Liver (tissue), 9 donors: ENCODE measurements around the gene RTN4RL1. TPM values are rescaled to one million over a fixed set of nuclear protein-coding genes. Genes with fewer than 3 reads are reported as not detected.

Experiments
- DNase-seq: peaks from one replicate; pipeline ENCODE4 v3.0.0-alpha.2; 2017; ENCODE audit warnings: low spot score
- H3K27ac ChIP-seq, 2 donors: one replicate each; pipeline ENCODE4 v1.7.0; 2013; ENCODE audit warnings: inconsistent platforms in 2 of 2, low read length in 2 of 2, control low read depth in 1 of 2, low read depth in 1 of 2, mild to moderate bottlenecking in 1 of 2
- H3K27me3 ChIP-seq, 4 donors: one replicate each; pipeline versions ENCODE4 v1.6.1 to v1.7.0; 2013; ENCODE audit warnings: low read length in 3 of 4, inconsistent platforms in 1 of 4, mild to moderate bottlenecking in 1 of 4, moderate library complexity in 1 of 4; ENCODE audit not compliant: control insufficient read depth in 4 of 4, insufficient read depth in 4 of 4
- H3K36me3 ChIP-seq, 4 donors: one replicate each; pipeline versions ENCODE4 v1.6.1 to v1.7.0; 2013; ENCODE audit warnings: low read length in 3 of 4, mild to moderate bottlenecking in 3 of 4, low read depth in 1 of 4, moderate library complexity in 1 of 4; ENCODE audit not compliant: control insufficient read depth in 4 of 4, insufficient read depth in 3 of 4
- H3K4me1 ChIP-seq, 4 donors: one replicate each; pipeline versions ENCODE4 v1.6.1 to v1.7.0; 2013; ENCODE audit warnings: low read length in 3 of 4, mild to moderate bottlenecking in 3 of 4, moderate library complexity in 1 of 4; ENCODE audit not compliant: control insufficient read depth in 4 of 4, insufficient read depth in 4 of 4
- H3K4me3 ChIP-seq, 3 donors: one replicate each; pipeline versions ENCODE4 v1.6.1 to v1.7.0; 2013; ENCODE audit warnings: low read length in 3 of 3, control low read depth in 1 of 3, low read depth in 1 of 3, mild to moderate bottlenecking in 1 of 3
- H3K9ac ChIP-seq, 2 donors: one replicate each; pipeline ENCODE4 v1.7.0; 2013; ENCODE audit warnings: low read length in 2 of 2, mild to moderate bottlenecking in 2 of 2, moderate library complexity in 2 of 2, control low read depth in 1 of 2, low read depth in 1 of 2
- H3K9me3 ChIP-seq, 4 donors: one replicate each; pipeline versions ENCODE4 v1.6.1 to v1.7.0; 2013; ENCODE audit warnings: low read length in 3 of 4; ENCODE audit not compliant: control insufficient read depth in 4 of 4
- FOXA1 ChIP-seq: IDR thresholded peaks from 2 replicates; pipeline ENCODE4 v1.6.1; 2016; ENCODE audit warnings: antibody characterized with exemption
- FOXA2 ChIP-seq: IDR thresholded peaks from 2 replicates; pipeline ENCODE4 v1.6.1; 2016; ENCODE audit warnings: antibody characterized with exemption
- GABPA ChIP-seq, 2 donors: IDR thresholded peaks in 1 of 2; conservative IDR thresholded peaks in 1 of 2; 2 replicates each; pipeline ENCODE4 v1.6.1; 2016; ENCODE audit warnings: antibody characterized with exemption in 2 of 2, mild to moderate bottlenecking in 1 of 2, moderate library complexity in 1 of 2
- HNF4A ChIP-seq, 2 donors: conservative IDR thresholded peaks; 2 replicates each; pipeline ENCODE4 v1.6.1; 2016; ENCODE audit warnings: antibody characterized with exemption in 2 of 2, mild to moderate bottlenecking in 2 of 2
- JUND ChIP-seq, 2 donors: IDR thresholded peaks; 2 replicates each; pipeline ENCODE4 v1.6.1; 2016; ENCODE audit warnings: antibody characterized with exemption in 2 of 2
- NR2F2 ChIP-seq: IDR thresholded peaks from 2 replicates; pipeline ENCODE4 v1.6.1; 2016; ENCODE audit warnings: antibody characterized with exemption
- RAD21 ChIP-seq, 2 donors: IDR thresholded peaks; 2 replicates each; pipeline ENCODE4 v1.6.1; 2016; ENCODE audit warnings: antibody characterized with exemption in 2 of 2, mild to moderate bottlenecking in 2 of 2
- REST ChIP-seq: IDR thresholded peaks from 2 replicates; pipeline ENCODE4 v1.6.1; 2016; ENCODE audit warnings: antibody characterized with exemption, mild to moderate bottlenecking
- RXRA ChIP-seq, 2 donors: IDR thresholded peaks; 2 replicates each; pipeline ENCODE4 v1.6.1; 2017 to 2018; ENCODE audit warnings: antibody characterized with exemption in 2 of 2, mild to moderate bottlenecking in 1 of 2
- SP1 ChIP-seq: IDR thresholded peaks from 2 replicates; pipeline ENCODE4 v1.6.1; 2018; ENCODE audit warnings: antibody characterized with exemption, mild to moderate bottlenecking
- TAF1 ChIP-seq: conservative IDR thresholded peaks from 2 replicates; pipeline ENCODE4 v1.6.1; 2016; ENCODE audit warnings: antibody characterized with exemption, mild to moderate bottlenecking
- YY1 ChIP-seq: IDR thresholded peaks from 2 replicates; pipeline ENCODE4 v1.6.1; 2016; ENCODE audit warnings: antibody characterized with exemption, mild to moderate bottlenecking
- WGBS: extraction: QIAGEN DNeasy Blood & Tissue Kit; methylation state at CpG from one replicate; pipeline ENCODE4 v1.1.7; 2013; 5-methylcytosine and 5-hydroxymethylcytosine counted together
- polyA plus RNA-seq, 2 donors: library from polyadenylated mRNA; stranded (reverse) in 1 of 2; unstranded in 1 of 2; fragments of 200-250 nt in 1 of 2; fragments of >200 nt in 1 of 2; fragmentation: Nextera tagmentation in 1 of 2; extraction: Ambion mirVana in 1 of 2; gene quantifications; one replicate each; pipeline versions ENCODE4 v1.2.1 to v1.2.3, GENCODE V29; 2013 to 2015
- total RNA-seq, 2 donors: library from RNA; depleted of rRNA; stranded (reverse); fragments of >200 nt; gene quantifications; one replicate each; pipeline ENCODE4 v1.2.3, GENCODE V29; 2014
- TF ChIP-seq, protein P1 (sequence below): IDR thresholded peaks from 2 replicates; pipeline ENCODE4 v1.6.1; 2016; ENCODE audit warnings: antibody characterized with exemption
- TF ChIP-seq, protein P2 (sequence below): fragments of 150-350 bp; IDR thresholded peaks from 2 replicates; pipeline ENCODE4 v1.5.1; 2017; ENCODE audit warnings: improper control_type of control experiment, low read depth, low read length; ENCODE audit not compliant: missing input control
- donor health status: healthy.
- donor health status: healthy.
- donor health status: healthy.
- donor health status: healthy.
- donor health status: healthy.

RTN4RL1 gene
- total and polyA plus RNA-seq, 4 donors: 0.04 to 5.4 (median 1.2) TPM

DNA sequence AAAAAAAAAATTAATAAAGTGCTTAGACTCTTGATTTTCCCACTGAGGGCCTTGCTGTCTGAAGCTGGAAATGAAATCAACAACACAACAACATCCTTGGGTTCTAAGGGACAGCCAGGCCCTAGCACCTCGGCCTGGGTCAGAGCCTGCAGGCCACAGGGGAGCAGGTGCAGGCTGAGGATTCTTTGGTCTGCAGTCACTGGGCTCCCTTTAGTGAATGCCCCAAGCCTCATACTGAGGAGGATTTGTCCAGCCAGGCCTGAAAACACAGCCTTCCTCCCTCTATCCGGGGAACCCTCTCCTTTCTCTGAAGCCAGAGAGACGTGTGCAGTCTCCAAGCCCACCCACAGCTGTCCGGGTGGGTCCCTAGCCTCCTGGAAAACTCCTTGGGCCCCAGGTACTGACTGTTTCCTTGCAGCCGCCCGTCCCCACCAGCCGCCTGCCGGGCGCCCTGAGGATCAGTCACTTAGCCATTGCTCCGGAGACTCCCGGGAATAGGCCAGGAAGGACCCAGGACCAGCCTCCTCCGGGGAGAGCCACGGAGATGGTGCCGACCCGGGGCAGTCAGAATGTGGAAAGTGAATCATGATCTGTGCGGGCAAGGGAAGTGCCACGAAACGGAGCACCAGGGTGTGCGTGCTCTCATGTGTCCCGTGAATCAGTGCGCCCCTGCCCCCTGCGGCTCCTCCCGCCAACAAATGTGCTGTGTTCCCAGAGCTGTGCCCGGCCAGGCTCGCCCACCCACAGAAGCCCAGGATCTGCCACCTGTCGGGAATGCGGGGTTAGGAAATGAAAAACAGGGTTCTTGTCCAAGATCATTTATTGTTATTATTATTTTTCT lies 91.0 kb downstream of the RTN4RL1 start:
- no peak for TF ChIP-seq TAF1
- Histone ChIP-seq H3K9ac (no peak overlapping the region), H3K4me1 (peaks cover 4 to 7% (median 5%) of the 10 kb centered on the region in 4 donors), H3K4me3 (no peak overlapping the region), H3K9me3 (no peaks in the 10 kb centered on the region), H3K27me3 (no peaks in the 10 kb centered on the region), H3K36me3 (no peaks in the 10 kb centered on the region), H3K27ac (no peak overlapping the region)
- no peak for DNase-seq
- 93% methylated on average over 27 of the region's 27 CpGs for WGBS

DNA sequence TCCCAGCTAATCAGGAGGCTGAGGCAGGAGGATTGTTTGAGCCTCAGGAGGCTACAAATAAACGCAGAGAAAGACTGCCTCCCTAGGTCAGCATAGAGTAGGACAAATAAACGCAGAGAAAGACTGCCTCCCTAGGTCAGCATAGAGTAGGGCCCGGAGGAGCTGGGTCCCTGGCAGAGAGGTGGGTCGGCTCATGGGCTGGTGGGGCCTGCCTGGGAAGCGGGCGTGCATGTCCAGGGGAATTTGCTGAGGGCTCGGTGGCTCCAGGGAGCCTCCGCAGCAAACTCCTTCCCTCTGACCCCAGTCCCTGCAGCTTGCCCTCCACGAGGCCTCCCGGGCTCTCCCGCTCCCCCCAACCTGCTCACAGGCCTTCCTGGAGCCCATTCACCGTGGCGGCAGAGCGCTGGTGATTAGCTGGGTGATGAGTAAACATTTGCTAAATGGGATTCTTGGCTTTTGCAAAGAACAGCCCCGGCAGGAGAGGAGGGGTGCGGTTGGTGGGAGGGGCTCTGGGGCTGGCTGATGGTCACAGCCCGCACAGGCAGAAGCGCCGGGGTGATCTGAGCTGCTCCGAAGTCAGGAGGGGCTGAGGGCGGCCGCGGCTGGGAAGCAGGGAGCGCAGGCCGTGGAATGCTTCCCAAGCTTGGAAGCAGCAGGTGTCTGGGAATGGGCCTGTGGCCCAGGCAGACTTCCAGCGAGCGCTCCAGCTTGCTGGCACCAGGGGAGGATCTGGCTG lies 93.1 kb downstream of the RTN4RL1 start:
- Histone ChIP-seq H3K9me3 (no peaks in the 10 kb centered on the region), H3K27me3 (no peaks in the 10 kb centered on the region), H3K4me3 (no peak overlapping the region), H3K27ac (no peak overlapping the region), H3K36me3 (no peaks in the 10 kb centered on the region), H3K4me1 (peaks cover 4 to 7% (median 5%) of the 10 kb centered on the region in 4 donors), H3K9ac (no peak overlapping the region)
- WGBS: 42% methylated on average over 27 of the region's 27 CpGs
- peak; percentile 41 for DNase-seq
- TF ChIP-seq, protein P1, sequence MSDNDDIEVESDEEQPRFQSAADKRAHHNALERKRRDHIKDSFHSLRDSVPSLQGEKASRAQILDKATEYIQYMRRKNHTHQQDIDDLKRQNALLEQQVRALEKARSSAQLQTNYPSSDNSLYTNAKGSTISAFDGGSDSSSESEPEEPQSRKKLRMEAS: no peak
- TF ChIP-seq YY1: no peak
- TF ChIP-seq GABPA (IDR thresholded peaks at IDR 0.05 in 1 of 2, conservative IDR thresholded peaks at IDR 0.05 in 1 of 2): no peak
- no peak for TF ChIP-seq RAD21 (IDR thresholded peaks at IDR 0.05)

DNA sequence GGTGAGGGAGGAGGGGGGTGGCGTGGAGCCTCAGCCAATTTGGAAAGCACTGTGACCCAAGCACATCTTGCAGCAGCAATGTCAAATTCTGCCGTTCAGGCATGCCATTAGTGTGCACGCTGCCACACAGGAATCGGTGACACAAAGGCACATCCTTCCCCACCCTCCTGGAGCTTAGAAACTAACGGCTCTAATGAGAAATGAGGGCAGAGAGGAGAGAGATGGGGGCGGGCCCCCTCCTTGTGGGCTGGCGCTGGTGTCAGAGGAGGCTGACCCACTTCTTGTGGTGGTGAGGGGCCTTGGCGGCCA lies 94.8 kb downstream of the RTN4RL1 start:
- no peaks in the 10 kb centered on the region for H3K27me3 ChIP-seq
- TF ChIP-seq JUND (IDR thresholded peaks at IDR 0.05) (no peak), FOXA2 (no peak), FOXA1 (no peak), TAF1 (no peak), YY1 (no peak), RXRA (IDR thresholded peaks at IDR 0.05) (no peak), RAD21 (IDR thresholded peaks at IDR 0.05) (no peak), HNF4A (conservative IDR thresholded peaks at IDR 0.05) (no peak), REST (no peak), SP1 (no peak), NR2F2 (no peak)
- TF ChIP-seq, protein P2, sequence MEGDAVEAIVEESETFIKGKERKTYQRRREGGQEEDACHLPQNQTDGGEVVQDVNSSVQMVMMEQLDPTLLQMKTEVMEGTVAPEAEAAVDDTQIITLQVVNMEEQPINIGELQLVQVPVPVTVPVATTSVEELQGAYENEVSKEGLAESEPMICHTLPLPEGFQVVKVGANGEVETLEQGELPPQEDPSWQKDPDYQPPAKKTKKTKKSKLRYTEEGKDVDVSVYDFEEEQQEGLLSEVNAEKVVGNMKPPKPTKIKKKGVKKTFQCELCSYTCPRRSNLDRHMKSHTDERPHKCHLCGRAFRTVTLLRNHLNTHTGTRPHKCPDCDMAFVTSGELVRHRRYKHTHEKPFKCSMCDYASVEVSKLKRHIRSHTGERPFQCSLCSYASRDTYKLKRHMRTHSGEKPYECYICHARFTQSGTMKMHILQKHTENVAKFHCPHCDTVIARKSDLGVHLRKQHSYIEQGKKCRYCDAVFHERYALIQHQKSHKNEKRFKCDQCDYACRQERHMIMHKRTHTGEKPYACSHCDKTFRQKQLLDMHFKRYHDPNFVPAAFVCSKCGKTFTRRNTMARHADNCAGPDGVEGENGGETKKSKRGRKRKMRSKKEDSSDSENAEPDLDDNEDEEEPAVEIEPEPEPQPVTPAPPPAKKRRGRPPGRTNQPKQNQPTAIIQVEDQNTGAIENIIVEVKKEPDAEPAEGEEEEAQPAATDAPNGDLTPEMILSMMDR: no peak
- no peak overlapping the region for H3K27ac ChIP-seq
- H3K36me3 ChIP-seq: no peaks in the 10 kb centered on the region
- WGBS: 74% methylated on average over 8 of the region's 8 CpGs
- DNase-seq: no peak
- H3K9ac ChIP-seq: no peak overlapping the region
- H3K9me3 ChIP-seq: no peaks in the 10 kb centered on the region
- peaks cover 4 to 7% (median 5%) of the 10 kb centered on the region in 4 donors for H3K4me1 ChIP-seq
- no peak overlapping the region for H3K4me3 ChIP-seq
